ENCODE results near the gene NUP214.
"Not testable (repeated sequence)": the region's sequence is repeated elsewhere in the genome, so short reads cannot be mapped to it uniquely, and the experiment has no call there.

- not testable (repeated sequence) for TF ChIP-seq EZH2phosphoT487 (IDR thresholded peaks at IDR 0.05; ENCODE audit: borderline replicate concordance); CTCF (IDR thresholded peaks at IDR 0.05 in 2 of 3, conservative IDR thresholded peaks at IDR 0.05 in 1 of 3; ENCODE audit: borderline replicate concordance in 1 of 3, insufficient read depth in 1 of 3, low read depth in 2 of 3, low read length in 2 of 3); POLR2AphosphoS5 (IDR thresholded peaks at IDR 0.05; ENCODE audit: low read depth, low read length); SIN3A (IDR thresholded peaks at IDR 0.05; ENCODE audit: low read depth); CEBPB (IDR thresholded peaks at IDR 0.05; ENCODE audit: low read depth); POLR2A (IDR thresholded peaks at IDR 0.05; ENCODE audit: borderline replicate concordance, extremely low read depth, insufficient read depth, insufficient read length); RAD21 (IDR thresholded peaks at IDR 0.05; ENCODE audit: low read depth); TCF7L2 (IDR thresholded peaks at IDR 0.05; ENCODE audit: borderline replicate concordance, extremely low read depth, insufficient read depth, insufficient read length); ZNF274 (IDR thresholded peaks at IDR 0.05; ENCODE audit: low read depth, low read length); EGR1 (IDR thresholded peaks at IDR 0.05; ENCODE audit: low read depth); EZH2 (IDR thresholded peaks at IDR 0.05); SRF (IDR thresholded peaks at IDR 0.05; ENCODE audit: low read depth)
Observed at GRCh38 chr9:131263033-131263343, 137.6 kb downstream of the NUP214 start.
